HCT116 (cell line): ENCODE measurements around the gene SCN7A. TPM values are rescaled to one million over a fixed set of nuclear protein-coding genes. Genes with fewer than 3 reads are reported as not detected.

ENCODE experiments used
- total RNA-seq: library from RNA; stranded (reverse); gene quantifications from one replicate; pipeline ENCODE4 v1.2.1, GENCODE V29; 2021; ENCODE audit not compliant: unreplicated experiment

SCN7A gene
- total RNA-seq, 1 experiment from 2014 or later = 0.07 TPM

Other genes starting within 250 kb of the SCN7A start
- 0.07 TPM for gene SCN9A, start 118.3 kb downstream of the SCN7A start, total RNA-seq